Measurements from ENCODE around the gene GRPEL1.

DNA sequence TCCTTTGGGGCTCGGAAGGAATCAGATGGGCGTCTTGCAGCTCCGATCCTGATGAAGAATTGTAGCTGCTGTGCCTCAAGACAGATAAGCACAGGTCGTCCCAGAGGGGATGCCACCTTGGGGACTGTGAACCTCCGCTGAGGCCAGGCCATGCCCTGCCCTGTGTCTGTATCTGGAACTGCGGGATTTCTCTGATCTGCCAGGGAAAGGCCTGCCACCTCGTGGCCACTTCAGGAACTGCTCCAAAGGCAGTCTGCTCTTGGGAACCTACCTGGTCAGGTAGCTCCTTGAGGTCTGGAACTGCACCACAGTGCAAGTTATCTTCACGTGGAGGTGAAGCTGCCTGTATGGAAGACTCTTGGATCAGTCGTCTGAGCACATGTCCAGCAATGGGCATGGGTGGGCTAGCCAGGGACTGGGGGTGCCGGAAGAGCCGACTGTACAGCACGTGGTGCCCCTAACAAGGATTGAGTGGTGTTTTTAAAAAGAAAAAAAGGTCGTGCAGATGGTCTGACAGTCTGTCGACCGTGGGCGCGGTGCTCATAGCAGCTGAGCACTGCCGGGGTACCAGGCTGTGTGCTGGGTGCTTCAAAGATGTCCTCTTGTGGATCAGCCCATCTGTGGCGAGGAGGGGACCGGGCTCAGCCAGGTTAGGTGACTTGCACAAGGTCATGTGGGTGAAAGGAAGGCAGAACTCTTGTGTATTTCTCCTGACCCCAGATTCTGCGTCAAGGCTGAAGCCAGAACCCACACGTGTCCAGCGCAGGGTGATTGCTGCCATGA, 3.1 kb upstream of the GRPEL1 start:
- TF ChIP-seq, protein P1, sequence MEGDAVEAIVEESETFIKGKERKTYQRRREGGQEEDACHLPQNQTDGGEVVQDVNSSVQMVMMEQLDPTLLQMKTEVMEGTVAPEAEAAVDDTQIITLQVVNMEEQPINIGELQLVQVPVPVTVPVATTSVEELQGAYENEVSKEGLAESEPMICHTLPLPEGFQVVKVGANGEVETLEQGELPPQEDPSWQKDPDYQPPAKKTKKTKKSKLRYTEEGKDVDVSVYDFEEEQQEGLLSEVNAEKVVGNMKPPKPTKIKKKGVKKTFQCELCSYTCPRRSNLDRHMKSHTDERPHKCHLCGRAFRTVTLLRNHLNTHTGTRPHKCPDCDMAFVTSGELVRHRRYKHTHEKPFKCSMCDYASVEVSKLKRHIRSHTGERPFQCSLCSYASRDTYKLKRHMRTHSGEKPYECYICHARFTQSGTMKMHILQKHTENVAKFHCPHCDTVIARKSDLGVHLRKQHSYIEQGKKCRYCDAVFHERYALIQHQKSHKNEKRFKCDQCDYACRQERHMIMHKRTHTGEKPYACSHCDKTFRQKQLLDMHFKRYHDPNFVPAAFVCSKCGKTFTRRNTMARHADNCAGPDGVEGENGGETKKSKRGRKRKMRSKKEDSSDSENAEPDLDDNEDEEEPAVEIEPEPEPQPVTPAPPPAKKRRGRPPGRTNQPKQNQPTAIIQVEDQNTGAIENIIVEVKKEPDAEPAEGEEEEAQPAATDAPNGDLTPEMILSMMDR (IDR thresholded peaks at IDR 0.05) = peak; percentile 97 to 99 (median 98)
- no peak for TF ChIP-seq POLR2A (IDR thresholded peaks at IDR 0.05)

Measured in body of pancreas (tissue), 4 donors.